ENCODE results near the gene SRGAP1.

- TF ChIP-seq CREB1 (IDR thresholded peaks at IDR 0.05) (no peak), CREB1 (CRISPR knock-in tag; IDR thresholded peaks at IDR 0.05) (no peak), PHF8 (IDR thresholded peaks at IDR 0.05; ENCODE audit: borderline replicate concordance, low read length) (no peak), KLF16 (IDR thresholded peaks at IDR 0.05) (no peak), CTCF (IDR thresholded peaks at IDR 0.05 in 2 of 3, conservative IDR thresholded peaks at IDR 0.05 in 1 of 3; ENCODE audit: insufficient read depth in 2 of 3, low read depth in 1 of 3, low read length in 3 of 3) (no peak), PHB2 (IDR thresholded peaks at IDR 0.05; ENCODE audit: low read depth) (no peak), MYC (IDR thresholded peaks at IDR 0.05; ENCODE audit: low read depth, low read length) (no peak), MYC (CRISPR knock-in tag; IDR thresholded peaks at IDR 0.05; ENCODE audit: borderline replicate concordance, low read depth) (no peak), E2F1 (CRISPR knock-in tag; IDR thresholded peaks at IDR 0.05) (no peak), CBFB (CRISPR knock-in tag; IDR thresholded peaks at IDR 0.05) (no peak), ZBTB33 (CRISPR knock-in tag; IDR thresholded peaks at IDR 0.05) (no peak), ZFP36 (IDR thresholded peaks at IDR 0.05; ENCODE audit: low read depth, low read length, partially characterized antibody) (no peak), TRIM28 (IDR thresholded peaks at IDR 0.05) (no peak), HNRNPH1 (optimal IDR thresholded peaks at IDR 0.05; ENCODE audit: low read depth, low read length) (no peak), NFATC3 (IDR thresholded peaks at IDR 0.05) (no peak), MAX (CRISPR knock-in tag; IDR thresholded peaks at IDR 0.05) (no peak)
Observed at GRCh38 chr12:63961543-63961942, 117.0 kb downstream of the SRGAP1 start.

Data from K562 (cell line).